HepG2 (cell line): Measurements from ENCODE around the gene MPC1. TPM values are rescaled to one million over a fixed set of nuclear protein-coding genes. Genes with fewer than 3 reads are reported as not detected.

ENCODE experiments used
- ATAC-seq: fragments of 200-7000 bp; cut with Tn5 transposase; 3 replicates; pipeline ENCODE4 v1.9.1; 2020; ENCODE audit warnings: mild to moderate bottlenecking, moderate library complexity
- BruUV-seq: library from RNA; stranded (reverse); fragments of 400-500 nt; replicated peaks from 2 replicates; lab custom pipeline; 2021; lab: Mats Ljungman, UMichigan
- CTCF ChIA-PET: fragments of 300-600 bp; formaldehyde crosslinking; extraction: SDS; loops from one replicate; lab custom pipeline; 2021; ENCODE audit warnings: low total read pairs, inconsistent platforms, low intra/inter-chr PET ratio; lab: Yijun Ruan, JAX
- POLR2A ChIA-PET: fragments of 350-600 bp; sonication (Branson Sonifier 250); formaldehyde crosslinking; loops from one replicate; lab custom pipeline; 2020; ENCODE audit warnings: antibody characterized with exemption, inconsistent platforms; lab: Yijun Ruan, JAX
- DNase-seq: peaks from one replicate; pipeline ENCODE4 v3.0.0-alpha.2; 2015; ENCODE audit warnings: low spot score
- FAIRE-seq: peaks from 3 replicates; lab custom pipeline; 2011; peaks lifted over from hg19 to GRCh38; lab: Jason Lieb, UNC
- H2AFZ ChIP-seq: one replicate; pipeline ENCODE4 v1.6.1; 2011; ENCODE audit warnings: low read length, inconsistent platforms
- H3K27ac ChIP-seq: fragments of 300-600 bp; 3 replicates; pipeline ENCODE4 v1.8.0; 2011; ENCODE audit warnings: mixed run types, mild to moderate bottlenecking, mixed read lengths, low read length, inconsistent platforms; ENCODE audit not compliant: insufficient read depth; ENCODE audit errors: extremely low read length
- H3K27me3 ChIP-seq, 2 experiments: fragments of 200-600 bp in 1 of 2; 2 replicates in 1 of 2; 3 replicates in 1 of 2; pipeline versions ENCODE4 v1.6.0 to v1.8.0; 2011; ENCODE audit warnings: low read length in 2 of 2, mild to moderate bottlenecking in 2 of 2, moderate library complexity in 2 of 2, inconsistent platforms in 1 of 2; ENCODE audit not compliant: insufficient read depth in 2 of 2, control insufficient read depth in 1 of 2
- H3K36me3 ChIP-seq, 2 experiments: fragments of 200-600 bp in 1 of 2; replicated peaks in 1 of 2; 2 replicates in 1 of 2; 3 replicates in 1 of 2; pipeline versions ENCODE4 v1.5.1 to v1.8.0; 2011; ENCODE audit warnings: low read length in 2 of 2, inconsistent platforms in 1 of 2; ENCODE audit not compliant: insufficient read depth in 2 of 2, control insufficient read depth in 1 of 2
- H3K4me1 ChIP-seq: 2 replicates; pipeline ENCODE4 v1.5.1; 2012; ENCODE audit warnings: low read length, inconsistent platforms; ENCODE audit not compliant: insufficient read depth
- H3K4me2 ChIP-seq: 2 replicates; pipeline ENCODE4 v1.6.0; 2011; ENCODE audit warnings: low read depth, low read length, inconsistent platforms
- H3K4me3 ChIP-seq, 3 experiments: fragments of 200-600 bp in 1 of 3; sonication (generic), shearing (Covaris generic) in 1 of 3; replicated peaks in 1 of 3; 2 replicates each; pipeline ENCODE4 v1.5.1; 2011 to 2016; ENCODE audit warnings: low read length in 3 of 3, inconsistent platforms in 2 of 3, low read depth in 2 of 3, mild to moderate bottlenecking in 2 of 3, control low read depth in 1 of 3, mixed read lengths in 1 of 3; ENCODE audit not compliant: insufficient read depth in 1 of 3
- H3K79me2 ChIP-seq: one replicate; pipeline ENCODE4 v1.6.1; 2011; ENCODE audit warnings: low read length, inconsistent platforms; ENCODE audit not compliant: insufficient read depth
- H3K9ac ChIP-seq: 2 replicates; pipeline ENCODE4 v1.6.0; 2011; ENCODE audit warnings: mild to moderate bottlenecking, low read depth, low read length, inconsistent platforms; ENCODE audit not compliant: insufficient read depth
- H3K9me3 ChIP-seq: 2 replicates; pipeline ENCODE4 v1.5.1; 2012; ENCODE audit warnings: mild to moderate bottlenecking, low read length
- H4K20me1 ChIP-seq: 2 replicates; pipeline ENCODE4 v1.6.0; 2011; ENCODE audit warnings: inconsistent platforms, mild to moderate bottlenecking, low read length, moderate library complexity; ENCODE audit not compliant: insufficient read depth
- HDAC1 ChIP-seq: sonication (generic); formaldehyde crosslinking; IDR thresholded peaks from 2 replicates; pipeline ENCODE4 v1.5.1; 2020; ENCODE audit warnings: mild to moderate bottlenecking, missing genetic modification reagents
- ZNF10 ChIP-seq: sonication (generic); formaldehyde crosslinking; IDR thresholded peaks from 2 replicates; pipeline ENCODE4 v1.4.0; 2020; ENCODE audit warnings: mild to moderate bottlenecking, low read depth, missing genetic modification reagents, borderline replicate concordance
- ZNF280D ChIP-seq: sonication (generic); formaldehyde crosslinking; IDR thresholded peaks from 2 replicates; pipeline ENCODE4 v1.5.1; 2020; ENCODE audit warnings: mild to moderate bottlenecking, missing genetic modification reagents
- ZNF34 ChIP-seq: sonication (generic); formaldehyde crosslinking; IDR thresholded peaks from 2 replicates; pipeline ENCODE4 v1.4.0; 2020; ENCODE audit warnings: mild to moderate bottlenecking, missing genetic modification reagents, borderline replicate concordance
- ZNF704 ChIP-seq: sonication (generic); formaldehyde crosslinking; IDR thresholded peaks from 2 replicates; pipeline ENCODE4 v1.8.1; 2023; ENCODE audit warnings: mild to moderate bottlenecking, inconsistent platforms, moderate library complexity, missing genetic modification reagents, borderline replicate concordance
- WGBS: methylation state at CpG from one replicate; pipeline ENCODE4 v1.1.6; 2017; ENCODE audit warnings: low lambda C conversion rate; 5-methylcytosine and 5-hydroxymethylcytosine counted together
- in situ Hi-C: cut with HindIII; loops from 2 replicates; pipeline ENCODE4 v1.10.0; 2017; ENCODE audit warnings: low pct_unique_long_range_greater_than_20kb; ENCODE audit not compliant: extremely low pct_ligation_motif_present
- intact Hi-C: fragments of 100-400 bp; cut with micrococcal nuclease; formaldehyde crosslinking; loops from one replicate; pipeline ENCODE4 v1.10.0; 2022; ENCODE audit not compliant: unreplicated experiment
- polyA plus RNA-seq, 8 experiments: library from polyadenylated mRNA; depleted of rRNA in 3 of 8; stranded (reverse) in 7 of 8; unstranded in 1 of 8; fragments of >200 nt; fragmentation: Illumina TruSeq in 4 of 8; extraction: Trizol in 4 of 8; gene quantifications; 2 replicates each; pipeline versions ENCODE4 v1.2.1 to v1.2.3, GENCODE V29; 2011 to 2016; ENCODE audit warnings: low read depth in 4 of 8, missing spikeins in 1 of 8, mixed read lengths in 1 of 8; ENCODE audit not compliant: insufficient read depth in 1 of 8
- total RNA-seq, 5 experiments: library from RNA; depleted of rRNA; stranded (reverse); fragments of >200 nt; fragmentation: Illumina TruSeq; extraction: Trizol; gene quantifications; 2 replicates each; pipeline ENCODE4 v1.2.3, GENCODE V29; 2016; ENCODE audit warnings: low read depth in 1 of 5

Gene MPC1
- total and polyA plus RNA-seq, 2 of the 13 experiments (the other 11 are each of a cell fraction or from before 2014, with no cell fraction given), result 189 to 214 TPM

GRCh38 chr6:166377721-166378120 is 5.0 kb downstream of the MPC1 start (continued):
- no peak for TF ChIP-seq HDAC1 (CRISPR knock-in tag)
- no peak for TF ChIP-seq ZNF280D (CRISPR knock-in tag)
- TF ChIP-seq ZNF704 (CRISPR knock-in tag), result no peak
- TF ChIP-seq, all 625 proteins: peak for 0

GRCh38 chr6:166375013-166375412 is 7.7 kb downstream of the MPC1 start:
- intact Hi-C loops (no loop called here), in situ Hi-C loops (no loop called here)
- BruUV-seq, result no TSS peak
- Histone ChIP-seq H3K9me3 (no peaks in the 10 kb centered on the region), H3K36me3 (peaks cover 1 to 6% of the 10 kb centered on the region in 2 experiments; a peak in 3 of 5 replicates), H3K27ac (no peak overlapping the region), H3K4me1 (peaks cover 24% of the 10 kb centered on the region), H3K27me3 (no peaks in the 10 kb centered on the region), H3K4me3 (no peak overlapping the region), H3K9ac (no peak overlapping the region), H4K20me1 (no peaks in the 10 kb centered on the region), H3K4me2 (no peak overlapping the region), H3K79me2 (peaks cover 50% of the 10 kb centered on the region), H2AFZ (no peak overlapping the region)
- ATAC-seq (no peak), FAIRE-seq (no peak), DNase-seq (no peak)
- ChIA-PET POLR2A (no interaction called here), CTCF (no interaction called here)
- WGBS, result 97% methylated on average over 1 of the region's 1 CpG
- no peak for TF ChIP-seq ZNF10
- TF ChIP-seq ZNF34 (CRISPR knock-in tag), result 0 out of 2 replicates have a peak, but pooled peaks have one; percentile 32
